SK-N-SH (cell line): Measurements from ENCODE around the gene DDX42. TPM values are rescaled to one million over a fixed set of nuclear protein-coding genes. Genes with fewer than 3 reads are reported as not detected.
A peak's percentile ranks its signal among the peaks of the same experiment; 100 is the strongest.

Experiments used
- CTCF ChIA-PET: fragments of 300-600, 350-600 bp; formaldehyde crosslinking; extraction: SDS; loops from one replicate; lab custom pipeline; 2021; lab: Yijun Ruan, JAX
- POLR2A ChIA-PET: fragments of 350-600 bp; sonication (Branson Sonifier 250); formaldehyde crosslinking; extraction: SDS; loops from one replicate; lab custom pipeline; 2020; ENCODE audit warnings: antibody characterized with exemption, inconsistent platforms; lab: Yijun Ruan, JAX
- DNase-seq: peaks from one replicate; pipeline ENCODE4 v3.0.0; 2012
- H2AFZ ChIP-seq: fragments of 200-600 bp; sonication (generic); 2 replicates; pipeline ENCODE4 v1.8.1; 2016; ENCODE audit warnings: antibody characterized with exemption, mild to moderate bottlenecking, low read depth
- H3F3A ChIP-seq: fragments of 200-600 bp; sonication (generic); replicated peaks from 2 replicates; pipeline ENCODE3; 2016; ENCODE audit warnings: antibody characterized with exemption, mild to moderate bottlenecking; ENCODE audit not compliant: insufficient read depth
- H3K27ac ChIP-seq, 2 experiments: fragments of 200-500 bp in 1 of 2; fragments of 200-600 bp in 1 of 2; sonication (Bioruptor generic) in 1 of 2; sonication (generic), shearing (Covaris generic) in 1 of 2; 2 replicates each; pipeline versions ENCODE4 v1.5.1 to v1.6.1; 2014 to 2016; ENCODE audit warnings: low read depth in 2 of 2, inconsistent platforms in 1 of 2, low read length in 1 of 2, mild to moderate bottlenecking in 1 of 2, mixed read lengths in 1 of 2
- H3K27me3 ChIP-seq: fragments of 200-600 bp; sonication (generic), shearing (Covaris generic); 2 replicates; pipeline ENCODE4 v1.6.1; 2016; ENCODE audit warnings: mixed run types; ENCODE audit not compliant: insufficient read depth
- H3K36me3 ChIP-seq, 2 experiments: fragments of 200-500 bp in 1 of 2; fragments of 200-600 bp in 1 of 2; sonication (Bioruptor generic) in 1 of 2; sonication (generic) in 1 of 2; replicated peaks in 1 of 2; 2 replicates each; pipeline versions ENCODE3 to v1.5.1; 2014 to 2016; ENCODE audit warnings: low read length in 1 of 2, mild to moderate bottlenecking in 1 of 2; ENCODE audit not compliant: insufficient read depth in 2 of 2, control insufficient read depth in 1 of 2
- H3K4me1 ChIP-seq, 2 experiments: fragments of 200-500 bp in 1 of 2; fragments of 200-600 bp in 1 of 2; sonication (Bioruptor generic) in 1 of 2; sonication (generic), shearing (Covaris generic) in 1 of 2; 2 replicates each; pipeline versions ENCODE4 v1.5.1 to v1.6.1; 2014 to 2016; ENCODE audit warnings: low read depth in 1 of 2, low read length in 1 of 2, mixed run types in 1 of 2; ENCODE audit not compliant: insufficient read depth in 2 of 2, control insufficient read depth in 1 of 2
- H3K4me2 ChIP-seq: fragments of 200-600 bp; sonication (generic), shearing (Covaris generic); 2 replicates; pipeline ENCODE4 v1.6.1; 2017; ENCODE audit warnings: mixed run types
- H3K4me3 ChIP-seq, 2 experiments: fragments of 200-500 bp in 1 of 2; fragments of 200-600 bp in 1 of 2; sonication (Bioruptor generic) in 1 of 2; sonication (generic), shearing (Covaris generic) in 1 of 2; 2 replicates each; pipeline versions ENCODE4 v1.5.1 to v1.8.1; 2014 to 2016; ENCODE audit warnings: low read depth in 2 of 2, inconsistent platforms in 1 of 2, low read length in 1 of 2, mild to moderate bottlenecking in 1 of 2, mixed read lengths in 1 of 2, moderate library complexity in 1 of 2
- H3K79me2 ChIP-seq: fragments of 200-600 bp; sonication (generic); 2 replicates; pipeline ENCODE4 v1.8.1; 2017; ENCODE audit warnings: mild to moderate bottlenecking; ENCODE audit not compliant: insufficient read depth
- H3K9ac ChIP-seq: fragments of 200-600 bp; sonication (generic); 2 replicates; pipeline ENCODE4 v1.6.1; 2017; ENCODE audit warnings: mixed run types
- H3K9me2 ChIP-seq: fragments of 200-600 bp; sonication (generic); 2 replicates; pipeline ENCODE4 v1.6.1; 2017; ENCODE audit warnings: mixed run types
- H3K9me3 ChIP-seq: fragments of 200-600 bp; sonication (generic); 2 replicates; pipeline ENCODE4 v1.6.1; 2017; ENCODE audit warnings: mixed run types, mild to moderate bottlenecking, moderate library complexity
- H4K20me1 ChIP-seq: fragments of 200-600 bp; sonication (generic); 2 replicates; pipeline ENCODE4 v1.6.1; 2017; ENCODE audit warnings: mild to moderate bottlenecking, mixed run types; ENCODE audit not compliant: insufficient read depth
- ELF1 ChIP-seq: IDR thresholded peaks from 2 replicates; pipeline ENCODE4 v1.4.0; 2012
- EP300 ChIP-seq, 2 experiments: IDR thresholded peaks; 2 replicates each; pipeline versions ENCODE4 v1.4.0 to v1.6.1; 2012; ENCODE audit warnings: borderline replicate concordance in 1 of 2, low read depth in 1 of 2, low read length in 1 of 2
- EZH2phosphoT487 ChIP-seq: fragments of 200-600 bp; sonication (generic); IDR thresholded peaks from 2 replicates; pipeline ENCODE4 v1.6.1; 2017; ENCODE audit warnings: low read depth, mixed run types, mild to moderate bottlenecking, antibody characterized with exemption, moderate library complexity, borderline replicate concordance
- FOXJ3 ChIP-seq: sonication (generic); formaldehyde crosslinking; IDR thresholded peaks from 2 replicates; pipeline ENCODE4 v1.5.1; 2020; ENCODE audit warnings: mild to moderate bottlenecking, missing genetic modification reagents
- FOXM1 ChIP-seq: IDR thresholded peaks from 2 replicates; pipeline ENCODE4 v1.4.0; 2012; ENCODE audit warnings: low read depth, mild to moderate bottlenecking
- GATA2 ChIP-seq: sonication (generic); formaldehyde crosslinking; IDR thresholded peaks from 2 replicates; pipeline ENCODE4 v1.5.0; 2020; ENCODE audit warnings: mild to moderate bottlenecking, missing genetic modification reagents
- MEF2A ChIP-seq: IDR thresholded peaks from 2 replicates; pipeline ENCODE4 v1.4.0; 2012; ENCODE audit warnings: low read depth, borderline replicate concordance
- NFIC ChIP-seq: IDR thresholded peaks from 2 replicates; pipeline ENCODE4 v1.4.0; 2012; ENCODE audit warnings: borderline replicate concordance
- NRF1 ChIP-seq: IDR thresholded peaks from 2 replicates; pipeline ENCODE4 v1.6.1; 2012; ENCODE audit warnings: low read depth, mild to moderate bottlenecking, low read length
- RFX5 ChIP-seq: IDR thresholded peaks from 2 replicates; pipeline ENCODE4 v1.6.1; 2012; ENCODE audit warnings: mild to moderate bottlenecking, improper control_type of control experiment, low read length
- RXRA ChIP-seq: IDR thresholded peaks from 2 replicates; pipeline ENCODE4 v1.4.0; 2012; ENCODE audit warnings: low read depth, mild to moderate bottlenecking, borderline replicate concordance
- SMC3 ChIP-seq: IDR thresholded peaks from 2 replicates; pipeline ENCODE4 v1.6.1; 2012; ENCODE audit warnings: low read depth, low read length, improper control_type of control experiment
- TAF1 ChIP-seq: IDR thresholded peaks from 2 replicates; pipeline ENCODE4 v1.6.1; 2012; ENCODE audit warnings: low read depth, mild to moderate bottlenecking, low read length, moderate library complexity, borderline replicate concordance
- TCF12 ChIP-seq: IDR thresholded peaks from 2 replicates; pipeline ENCODE4 v1.4.0; 2012
- TEAD4 ChIP-seq: IDR thresholded peaks from 2 replicates; pipeline ENCODE4 v1.4.0; 2012; ENCODE audit warnings: mild to moderate bottlenecking, borderline replicate concordance; ENCODE audit not compliant: insufficient read depth
- WGBS: methylation state at CpG from one replicate; pipeline ENCODE4 v1.1.6; 2017; ENCODE audit warnings: low lambda C conversion rate; 5-methylcytosine and 5-hydroxymethylcytosine counted together
- polyA plus RNA-seq, 3 experiments: library from polyadenylated mRNA; depleted of rRNA; stranded (reverse); fragments of >200 nt; gene quantifications; 2 replicates each; pipeline ENCODE4 v1.2.3, GENCODE V29; 2012
- TF ChIP-seq, protein P1 (sequence below): IDR thresholded peaks from 2 replicates; pipeline ENCODE4 v1.6.1; 2012; ENCODE audit warnings: mild to moderate bottlenecking, low read depth, low read length, moderate library complexity
- TF ChIP-seq, protein P2 (sequence below): IDR thresholded peaks from 2 replicates; pipeline ENCODE4; 2012
- TF ChIP-seq, protein P3 (sequence below): fragments of 200-600 bp; sonication (generic); IDR thresholded peaks from 2 replicates; pipeline ENCODE4 v1.6.1; 2017; ENCODE audit warnings: antibody characterized with exemption, mild to moderate bottlenecking, moderate library complexity
- TF ChIP-seq, protein P4 (sequence below): fragments of 150-350 bp; IDR thresholded peaks from 2 replicates; pipeline ENCODE4 v1.6.1; 2017; ENCODE audit warnings: antibody characterized with exemption, low read length, low read depth, borderline replicate concordance
- TF ChIP-seq, protein P5 (sequence below): fragments of 150-350 bp; IDR thresholded peaks from 2 replicates; pipeline ENCODE4 v1.6.1; 2016; ENCODE audit warnings: mild to moderate bottlenecking, low read depth, low read length
- TF ChIP-seq, protein P6 (sequence below): IDR thresholded peaks from 2 replicates; pipeline ENCODE4 v1.4.0; 2012; ENCODE audit warnings: low read depth, borderline replicate concordance
- TF ChIP-seq, protein P7 (sequence below): IDR thresholded peaks from 2 replicates; pipeline ENCODE4 v1.4.0; 2012; ENCODE audit warnings: low read depth

Gene DDX42
- polyA plus RNA-seq, 1 of the 3 experiments (the other 2 are of a cell fraction), result 115 TPM

DNA sequence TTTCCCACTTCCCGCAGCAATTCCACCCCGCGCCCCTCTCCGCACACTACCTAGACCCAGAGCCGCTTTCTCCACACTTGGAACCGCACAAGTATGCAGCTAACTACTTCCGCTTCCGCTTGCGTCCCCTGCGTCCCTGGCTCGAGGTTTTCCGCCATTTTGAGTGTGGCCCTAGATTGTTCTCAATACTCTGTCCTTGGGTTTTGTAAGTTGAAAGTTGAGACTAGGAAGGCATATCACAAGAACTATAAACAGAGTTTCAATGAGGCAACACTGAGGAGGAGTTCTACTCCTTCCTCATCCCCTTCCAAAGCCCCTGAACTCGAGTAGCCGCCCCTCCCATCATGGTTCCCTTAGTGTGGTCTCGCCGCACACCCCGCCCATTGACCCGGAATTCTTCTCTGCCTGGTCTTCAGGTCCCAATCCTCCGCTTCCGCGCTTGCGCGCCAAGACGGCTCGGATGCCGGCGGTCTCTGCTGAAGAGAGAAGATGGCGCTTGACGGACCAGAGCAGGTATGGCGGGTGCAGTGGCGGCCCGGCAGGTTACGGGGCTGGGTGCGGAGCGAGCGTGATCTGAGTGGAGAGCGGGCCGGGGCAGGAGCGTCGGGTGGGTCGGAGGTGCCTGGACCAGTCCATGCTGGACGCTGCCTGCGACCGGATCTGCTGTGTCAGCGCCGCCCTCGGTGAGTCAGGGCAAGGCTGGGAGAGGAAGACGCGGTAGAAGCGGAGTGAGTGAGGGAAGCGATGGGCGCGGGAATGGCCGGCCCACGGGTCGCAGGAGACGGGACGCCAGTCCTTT is 53.2 kb downstream of the DDX42 start, which contains the start of the genes FTSJ3 and PSMC5:
Gene FTSJ3 (minus strand): TSS at position 662 of the 799 bp plus-strand sequence. CDS start 761 bp downstream, outside the sequence.
Gene PSMC5 (plus strand): TSS at position 430 of the 799 bp plus-strand sequence. CDS start 60 bp downstream, at position 490.
- CTCF ChIA-PET, result interaction anchor here (0.6 to 7.4 kb wide), 17 partner anchors 7 to 65 kb away, joined by 3 to 96 read pairs (median 5); partner anchors contain the start of genes CCDC47, DDX42, GH2 and SMARCD2
- peak within 1 kb of the TSS; percentile 67 for H2AFZ ChIP-seq
- H3K4me3 ChIP-seq, result peak within 1 kb of the TSS; percentile 94 to 100
- no peaks in the 10 kb centered on the region for H3K27me3 ChIP-seq
- H3K4me2 ChIP-seq, result peak within 1 kb of the TSS; percentile 93
- peak within 1 kb of the TSS; percentile 90 to 99 for H3K27ac ChIP-seq
- WGBS, result 1% methylated on average over 58 of the region's 58 CpGs
- H3K9ac ChIP-seq, result peak within 1 kb of the TSS; percentile 88
- peaks cover 24% of the 10 kb centered on the region for H3F3A ChIP-seq
- H3K36me3 ChIP-seq, result peaks cover 76 to 77% of the 10 kb centered on the region in 2 experiments
- peaks cover 9 to 37% of the 10 kb centered on the region in 2 experiments; a peak in 2 of 4 replicates for H3K4me1 ChIP-seq
- peak; percentile 95 for DNase-seq
- 0 out of 2 replicates have a peak, but pooled peaks cover 8% of the 10 kb centered on the region for H4K20me1 ChIP-seq
- H3K79me2 ChIP-seq, result peaks cover 66% of the 10 kb centered on the region
- H3K9me3 ChIP-seq, result no peaks in the 10 kb centered on the region
- no peaks in the 10 kb centered on the region for H3K9me2 ChIP-seq
- POLR2A ChIA-PET, result interaction anchor here (0.6 to 9.1 kb wide), 10 partner anchors 9 to 679 kb away, joined by 3 to 108 read pairs (median 3); partner anchors contain the start of genes CCDC47, DDX42, DDX5 and SMARCD2
- TF ChIP-seq, protein P1, sequence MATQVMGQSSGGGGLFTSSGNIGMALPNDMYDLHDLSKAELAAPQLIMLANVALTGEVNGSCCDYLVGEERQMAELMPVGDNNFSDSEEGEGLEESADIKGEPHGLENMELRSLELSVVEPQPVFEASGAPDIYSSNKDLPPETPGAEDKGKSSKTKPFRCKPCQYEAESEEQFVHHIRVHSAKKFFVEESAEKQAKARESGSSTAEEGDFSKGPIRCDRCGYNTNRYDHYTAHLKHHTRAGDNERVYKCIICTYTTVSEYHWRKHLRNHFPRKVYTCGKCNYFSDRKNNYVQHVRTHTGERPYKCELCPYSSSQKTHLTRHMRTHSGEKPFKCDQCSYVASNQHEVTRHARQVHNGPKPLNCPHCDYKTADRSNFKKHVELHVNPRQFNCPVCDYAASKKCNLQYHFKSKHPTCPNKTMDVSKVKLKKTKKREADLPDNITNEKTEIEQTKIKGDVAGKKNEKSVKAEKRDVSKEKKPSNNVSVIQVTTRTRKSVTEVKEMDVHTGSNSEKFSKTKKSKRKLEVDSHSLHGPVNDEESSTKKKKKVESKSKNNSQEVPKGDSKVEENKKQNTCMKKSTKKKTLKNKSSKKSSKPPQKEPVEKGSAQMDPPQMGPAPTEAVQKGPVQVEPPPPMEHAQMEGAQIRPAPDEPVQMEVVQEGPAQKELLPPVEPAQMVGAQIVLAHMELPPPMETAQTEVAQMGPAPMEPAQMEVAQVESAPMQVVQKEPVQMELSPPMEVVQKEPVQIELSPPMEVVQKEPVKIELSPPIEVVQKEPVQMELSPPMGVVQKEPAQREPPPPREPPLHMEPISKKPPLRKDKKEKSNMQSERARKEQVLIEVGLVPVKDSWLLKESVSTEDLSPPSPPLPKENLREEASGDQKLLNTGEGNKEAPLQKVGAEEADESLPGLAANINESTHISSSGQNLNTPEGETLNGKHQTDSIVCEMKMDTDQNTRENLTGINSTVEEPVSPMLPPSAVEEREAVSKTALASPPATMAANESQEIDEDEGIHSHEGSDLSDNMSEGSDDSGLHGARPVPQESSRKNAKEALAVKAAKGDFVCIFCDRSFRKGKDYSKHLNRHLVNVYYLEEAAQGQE, result peak; percentile 69
- TF ChIP-seq RFX5 (no peak), GATA2 (no peak), ELF1 (peak; percentile 92), EZH2phosphoT487 (no peak), NFIC (no peak), EP300 (IDR thresholded peaks at IDR 0.05; ENCODE audit: borderline replicate concordance in 1 of 2, low read depth in 1 of 2, low read length in 1 of 2) (no peak; a peak in 1 of 4 replicates), TEAD4 (no peak), FOXJ3 (CRISPR knock-in tag) (0 out of 2 replicates have a peak, but pooled peaks have one; percentile 15), MEF2A (no peak), TAF1 (peak; percentile 99), RXRA (no peak), SMC3 (no peak), TCF12 (peak; percentile 11; the same call in 1 of the 2 replicates), FOXM1 (no peak), NRF1 (peak; percentile 79)
- TF ChIP-seq, protein P2, sequence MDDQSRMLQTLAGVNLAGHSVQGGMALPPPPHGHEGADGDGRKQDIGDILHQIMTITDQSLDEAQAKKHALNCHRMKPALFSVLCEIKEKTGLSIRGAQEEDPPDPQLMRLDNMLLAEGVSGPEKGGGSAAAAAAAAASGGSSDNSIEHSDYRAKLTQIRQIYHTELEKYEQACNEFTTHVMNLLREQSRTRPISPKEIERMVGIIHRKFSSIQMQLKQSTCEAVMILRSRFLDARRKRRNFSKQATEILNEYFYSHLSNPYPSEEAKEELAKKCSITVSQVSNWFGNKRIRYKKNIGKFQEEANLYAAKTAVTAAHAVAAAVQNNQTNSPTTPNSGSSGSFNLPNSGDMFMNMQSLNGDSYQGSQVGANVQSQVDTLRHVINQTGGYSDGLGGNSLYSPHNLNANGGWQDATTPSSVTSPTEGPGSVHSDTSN, result no peak
- TF ChIP-seq, protein P3, sequence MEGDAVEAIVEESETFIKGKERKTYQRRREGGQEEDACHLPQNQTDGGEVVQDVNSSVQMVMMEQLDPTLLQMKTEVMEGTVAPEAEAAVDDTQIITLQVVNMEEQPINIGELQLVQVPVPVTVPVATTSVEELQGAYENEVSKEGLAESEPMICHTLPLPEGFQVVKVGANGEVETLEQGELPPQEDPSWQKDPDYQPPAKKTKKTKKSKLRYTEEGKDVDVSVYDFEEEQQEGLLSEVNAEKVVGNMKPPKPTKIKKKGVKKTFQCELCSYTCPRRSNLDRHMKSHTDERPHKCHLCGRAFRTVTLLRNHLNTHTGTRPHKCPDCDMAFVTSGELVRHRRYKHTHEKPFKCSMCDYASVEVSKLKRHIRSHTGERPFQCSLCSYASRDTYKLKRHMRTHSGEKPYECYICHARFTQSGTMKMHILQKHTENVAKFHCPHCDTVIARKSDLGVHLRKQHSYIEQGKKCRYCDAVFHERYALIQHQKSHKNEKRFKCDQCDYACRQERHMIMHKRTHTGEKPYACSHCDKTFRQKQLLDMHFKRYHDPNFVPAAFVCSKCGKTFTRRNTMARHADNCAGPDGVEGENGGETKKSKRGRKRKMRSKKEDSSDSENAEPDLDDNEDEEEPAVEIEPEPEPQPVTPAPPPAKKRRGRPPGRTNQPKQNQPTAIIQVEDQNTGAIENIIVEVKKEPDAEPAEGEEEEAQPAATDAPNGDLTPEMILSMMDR, result peak; percentile 56
- TF ChIP-seq, protein P4, sequence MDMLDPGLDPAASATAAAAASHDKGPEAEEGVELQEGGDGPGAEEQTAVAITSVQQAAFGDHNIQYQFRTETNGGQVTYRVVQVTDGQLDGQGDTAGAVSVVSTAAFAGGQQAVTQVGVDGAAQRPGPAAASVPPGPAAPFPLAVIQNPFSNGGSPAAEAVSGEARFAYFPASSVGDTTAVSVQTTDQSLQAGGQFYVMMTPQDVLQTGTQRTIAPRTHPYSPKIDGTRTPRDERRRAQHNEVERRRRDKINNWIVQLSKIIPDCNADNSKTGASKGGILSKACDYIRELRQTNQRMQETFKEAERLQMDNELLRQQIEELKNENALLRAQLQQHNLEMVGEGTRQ, result no peak
- TF ChIP-seq, protein P5, sequence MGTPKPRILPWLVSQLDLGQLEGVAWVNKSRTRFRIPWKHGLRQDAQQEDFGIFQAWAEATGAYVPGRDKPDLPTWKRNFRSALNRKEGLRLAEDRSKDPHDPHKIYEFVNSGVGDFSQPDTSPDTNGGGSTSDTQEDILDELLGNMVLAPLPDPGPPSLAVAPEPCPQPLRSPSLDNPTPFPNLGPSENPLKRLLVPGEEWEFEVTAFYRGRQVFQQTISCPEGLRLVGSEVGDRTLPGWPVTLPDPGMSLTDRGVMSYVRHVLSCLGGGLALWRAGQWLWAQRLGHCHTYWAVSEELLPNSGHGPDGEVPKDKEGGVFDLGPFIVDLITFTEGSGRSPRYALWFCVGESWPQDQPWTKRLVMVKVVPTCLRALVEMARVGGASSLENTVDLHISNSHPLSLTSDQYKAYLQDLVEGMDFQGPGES, result no peak
- TF ChIP-seq, protein P6, sequence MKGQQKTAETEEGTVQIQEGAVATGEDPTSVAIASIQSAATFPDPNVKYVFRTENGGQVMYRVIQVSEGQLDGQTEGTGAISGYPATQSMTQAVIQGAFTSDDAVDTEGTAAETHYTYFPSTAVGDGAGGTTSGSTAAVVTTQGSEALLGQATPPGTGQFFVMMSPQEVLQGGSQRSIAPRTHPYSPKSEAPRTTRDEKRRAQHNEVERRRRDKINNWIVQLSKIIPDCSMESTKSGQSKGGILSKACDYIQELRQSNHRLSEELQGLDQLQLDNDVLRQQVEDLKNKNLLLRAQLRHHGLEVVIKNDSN, result no peak
- TF ChIP-seq, protein P7, sequence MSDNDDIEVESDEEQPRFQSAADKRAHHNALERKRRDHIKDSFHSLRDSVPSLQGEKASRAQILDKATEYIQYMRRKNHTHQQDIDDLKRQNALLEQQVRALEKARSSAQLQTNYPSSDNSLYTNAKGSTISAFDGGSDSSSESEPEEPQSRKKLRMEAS, result peak; percentile 97
